ENCODE results near the gene ZBTB16.

DNA sequence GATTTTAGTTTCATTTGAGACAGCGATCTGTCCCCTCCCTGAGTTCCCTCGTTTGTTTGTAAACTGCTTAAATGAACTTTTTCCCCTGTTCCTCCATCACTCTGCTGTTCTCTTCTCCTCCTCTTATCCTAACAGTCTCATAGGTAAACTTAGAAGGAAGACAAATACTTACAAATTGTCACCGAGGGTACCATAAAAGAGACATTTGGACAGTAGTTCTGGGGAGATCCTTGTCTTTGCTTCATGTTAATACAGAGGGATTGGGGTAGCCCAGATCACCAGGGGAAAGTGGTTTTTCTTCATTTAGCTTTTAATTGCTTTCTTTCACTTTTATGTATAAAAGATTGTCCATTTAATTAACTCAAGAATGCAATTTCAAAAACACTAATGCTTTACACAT, 46.1 kb downstream of the ZBTB16 start:
- TF ChIP-seq, protein P1, sequence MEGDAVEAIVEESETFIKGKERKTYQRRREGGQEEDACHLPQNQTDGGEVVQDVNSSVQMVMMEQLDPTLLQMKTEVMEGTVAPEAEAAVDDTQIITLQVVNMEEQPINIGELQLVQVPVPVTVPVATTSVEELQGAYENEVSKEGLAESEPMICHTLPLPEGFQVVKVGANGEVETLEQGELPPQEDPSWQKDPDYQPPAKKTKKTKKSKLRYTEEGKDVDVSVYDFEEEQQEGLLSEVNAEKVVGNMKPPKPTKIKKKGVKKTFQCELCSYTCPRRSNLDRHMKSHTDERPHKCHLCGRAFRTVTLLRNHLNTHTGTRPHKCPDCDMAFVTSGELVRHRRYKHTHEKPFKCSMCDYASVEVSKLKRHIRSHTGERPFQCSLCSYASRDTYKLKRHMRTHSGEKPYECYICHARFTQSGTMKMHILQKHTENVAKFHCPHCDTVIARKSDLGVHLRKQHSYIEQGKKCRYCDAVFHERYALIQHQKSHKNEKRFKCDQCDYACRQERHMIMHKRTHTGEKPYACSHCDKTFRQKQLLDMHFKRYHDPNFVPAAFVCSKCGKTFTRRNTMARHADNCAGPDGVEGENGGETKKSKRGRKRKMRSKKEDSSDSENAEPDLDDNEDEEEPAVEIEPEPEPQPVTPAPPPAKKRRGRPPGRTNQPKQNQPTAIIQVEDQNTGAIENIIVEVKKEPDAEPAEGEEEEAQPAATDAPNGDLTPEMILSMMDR (IDR thresholded peaks at IDR 0.05): no peak
- TF ChIP-seq POLR2A (IDR thresholded peaks at IDR 0.05): no peak

All from heart left ventricle (tissue), 13 donors.